B cell (primary cell): ENCODE measurements around the gene ZNF662. TPM values are rescaled to one million over a fixed set of nuclear protein-coding genes. Genes with fewer than 3 reads are reported as not detected.

Source experiments
- ATAC-seq: fragments of 200-7000 bp; cut with Tn5 transposase; one replicate; pipeline ENCODE4 v1.10.0; 2021; ENCODE audit warnings: low read depth, mild to moderate bottlenecking, moderate number of reproducible peaks, moderate library complexity
- CTCF ChIA-PET: fragments of 350-600 bp; sonication (Branson Sonifier 250); formaldehyde crosslinking; loops from one replicate; lab custom pipeline; 2021; ENCODE audit warnings: antibody characterized with exemption, inconsistent platforms; lab: Charles Lee
- POLR2A ChIA-PET: fragments of 350-600 bp; sonication (Branson Sonifier 250); formaldehyde crosslinking; loops from one replicate; lab custom pipeline; 2021; ENCODE audit warnings: antibody characterized with exemption; lab: Charles Lee
- DNase-seq: peaks from one replicate; pipeline ENCODE4 v3.0.0; 2013
- H2AFZ ChIP-seq: 2 replicates; pipeline ENCODE4 v1.6.1; 2012; ENCODE audit warnings: mild to moderate bottlenecking, low read depth, low read length; ENCODE audit not compliant: insufficient read depth, poor library complexity, severe bottlenecking
- H3K27ac ChIP-seq, 2 donors: 1 replicate in 1 of 2; 2 replicates in 1 of 2; pipeline ENCODE4 v1.5.1; 2012 to 2013; ENCODE audit warnings: low read length in 2 of 2, mild to moderate bottlenecking in 2 of 2, moderate library complexity in 1 of 2
- H3K27me3 ChIP-seq, 4 experiments: fragments of 200-600 bp in 1 of 4; sonication (generic) in 1 of 4; replicated peaks in 1 of 4; 1 replicate in 2 of 4; 2 replicates in 2 of 4; pipeline versions ENCODE4 v1.6.1 to v1.7.0; 2013 to 2016; ENCODE audit warnings: low read length in 3 of 4, mild to moderate bottlenecking in 2 of 4, mixed read lengths in 1 of 4, moderate library complexity in 1 of 4; ENCODE audit not compliant: insufficient read depth in 4 of 4, control insufficient read depth in 3 of 4; ENCODE audit errors: control extremely low read depth in 1 of 4
- H3K36me3 ChIP-seq, 2 experiments: replicated peaks in 1 of 2; 1 replicate in 1 of 2; 2 replicates in 1 of 2; pipeline versions ENCODE4 v1.6.1 to v1.7.1; 2013; ENCODE audit warnings: low read length in 1 of 2; ENCODE audit not compliant: insufficient read depth in 2 of 2, control insufficient read depth in 1 of 2; ENCODE audit errors: control extremely low read depth in 1 of 2, extremely low read depth in 1 of 2
- H3K4me1 ChIP-seq, 2 donors: fragments of 200-600 bp in 1 of 2; sonication (generic) in 1 of 2; 1 replicate in 1 of 2; 2 replicates in 1 of 2; pipeline versions ENCODE4 v1.5.1 to v1.6.1; 2013 to 2017; ENCODE audit warnings: low read length in 2 of 2; ENCODE audit not compliant: control insufficient read depth in 2 of 2, insufficient read depth in 2 of 2
- H3K4me2 ChIP-seq: replicated peaks from 2 replicates; pipeline ENCODE3; 2012; ENCODE audit warnings: mild to moderate bottlenecking, low read depth, low read length; ENCODE audit not compliant: poor library complexity, severe bottlenecking
- H3K4me3 ChIP-seq, 5 experiments: fragments of 200-600 bp in 1 of 5; sonication (generic) in 1 of 5; 1 replicate in 3 of 5; 2 replicates in 2 of 5; pipeline versions ENCODE4 v1.5.1 to v1.7.0; 2011 to 2016; ENCODE audit warnings: low read length in 4 of 5, mild to moderate bottlenecking in 4 of 5, low read depth in 2 of 5, control low read depth in 1 of 5, moderate library complexity in 1 of 5; ENCODE audit not compliant: insufficient read depth in 1 of 5; ENCODE audit errors: control extremely low read depth in 1 of 5, extremely low read depth in 1 of 5
- H3K79me2 ChIP-seq: fragments of 200-600 bp; sonication (generic); one replicate; pipeline ENCODE4 v1.6.0; 2016; ENCODE audit warnings: low read length; ENCODE audit not compliant: control insufficient read depth, insufficient read depth
- H3K9ac ChIP-seq: fragments of 200-600 bp; sonication (generic); 2 replicates; pipeline ENCODE4 v1.6.1; 2017; ENCODE audit warnings: mild to moderate bottlenecking, low read length, moderate library complexity
- H3K9me3 ChIP-seq, 3 donors: one replicate each; pipeline versions ENCODE4 v1.6.1 to v1.7.1; 2013; ENCODE audit warnings: low read length in 2 of 3; ENCODE audit not compliant: control insufficient read depth in 2 of 3, insufficient read depth in 1 of 3; ENCODE audit errors: control extremely low read depth in 1 of 3
- H4K20me1 ChIP-seq: 2 replicates; pipeline ENCODE4 v1.6.0; 2012; ENCODE audit warnings: mild to moderate bottlenecking, low read length; ENCODE audit not compliant: insufficient read depth, control insufficient read depth, poor library complexity, severe bottlenecking
- H3K27ac Mint-ChIP-seq: one replicate; pipeline ENCODE4 v1.8.0; 2021; ENCODE audit warnings: mixed read lengths
- H3K27me3 Mint-ChIP-seq: one replicate; pipeline ENCODE4 v1.8.0; 2021; ENCODE audit warnings: mixed read lengths
- H3K4me1 Mint-ChIP-seq: one replicate; pipeline ENCODE4 v1.8.0; 2021; ENCODE audit warnings: mixed read lengths
- H3K4me3 Mint-ChIP-seq: one replicate; pipeline ENCODE4 v1.8.0; 2021; ENCODE audit warnings: mixed read lengths
- H3K9me3 Mint-ChIP-seq: one replicate; pipeline ENCODE4 v1.8.0; 2022; ENCODE audit warnings: mixed read lengths; ENCODE audit not compliant: insufficient read depth
- CTCF ChIP-seq: fragments of 200-600 bp; IDR thresholded peaks from one replicate; pipeline ENCODE4 v1.8.0; 2022; ENCODE audit warnings: antibody characterized with exemption, mild to moderate bottlenecking
- EZH2 ChIP-seq: IDR thresholded peaks from 2 replicates; pipeline ENCODE4 v1.6.1; 2012; ENCODE audit warnings: borderline replicate concordance, low read depth, mild to moderate bottlenecking, moderate library complexity, low read length; ENCODE audit not compliant: insufficient read depth, poor library complexity, severe bottlenecking
- WGBS: methylation state at CpG from one replicate; pipeline ENCODE4 v1.1.5; 2013; ENCODE audit warnings: missing lambda C conversion rate; ENCODE audit not compliant: insufficient coverage; 5-methylcytosine and 5-hydroxymethylcytosine counted together
- intact Hi-C: fragments of 100-400 bp; cut with micrococcal nuclease; formaldehyde crosslinking; loops from one replicate; pipeline ENCODE4 v1.10.0; 2022
- polyA plus RNA-seq: library from polyadenylated mRNA; depleted of rRNA; stranded (reverse); fragments of >200 nt; gene quantifications from 2 replicates; pipeline ENCODE4 v1.2.3, GENCODE V29; 2012
- total RNA-seq, 2 donors: library from RNA; stranded (reverse); fragments of 120-200 nt in 1 of 2; gene quantifications; 1 replicate in 1 of 2; 2 replicates in 1 of 2; pipeline versions ENCODE4 v1.2.3 to v1.2.4, GENCODE V29; 2013 to 2022

Gene ZNF662
- total and polyA plus RNA-seq, 2 donors (not counting 1 experiment from before 2014, with no cell fraction given) = 0.12 to 0.42 TPM

DNA sequence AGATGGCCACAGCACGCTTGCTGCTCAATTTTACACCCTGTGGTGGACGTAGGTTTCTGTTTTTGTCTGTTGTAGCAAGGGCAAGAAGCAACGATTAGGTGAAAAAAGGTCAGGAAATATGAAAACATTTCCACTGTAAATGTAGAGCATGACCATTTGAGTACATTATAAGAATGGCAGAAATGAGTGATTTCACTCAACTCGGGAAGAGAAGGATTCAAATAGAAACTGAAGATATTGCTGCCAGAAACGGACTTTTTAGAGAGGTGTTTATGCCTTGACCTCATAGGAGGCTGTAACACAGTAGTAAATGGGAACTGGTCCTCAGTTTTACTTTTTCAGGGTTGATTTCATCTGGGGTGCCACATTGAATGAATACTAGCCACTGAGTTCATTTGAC lies 40.1 kb downstream of the ZNF662 start:
- no peak for TF ChIP-seq CTCF
- TF ChIP-seq EZH2 = no peak
- Mint-ChIP-seq H3K4me1 (no peaks in the 10 kb centered on the region), H3K27ac (no peak overlapping the region), H3K4me3 (no peak overlapping the region), H3K9me3 (no peaks in the 10 kb centered on the region), H3K27me3 (peaks cover 12% of the 10 kb centered on the region)
- Histone ChIP-seq H3K27ac (no peak overlapping the region), H3K4me2 (no peak overlapping the region), H3K9ac (no peak overlapping the region), H3K27me3 (no peaks in the 10 kb centered on the region), H4K20me1 (no peaks in the 10 kb centered on the region), H3K4me1 (no peaks in the 10 kb centered on the region), H3K79me2 (no peaks in the 10 kb centered on the region), H3K4me3 (no peak overlapping the region), H3K9me3 (no peaks in the 10 kb centered on the region), H2AFZ (no peak overlapping the region), H3K36me3 (no peaks in the 10 kb centered on the region)
- CTCF ChIA-PET = no interaction called here
- ATAC-seq (no peak), DNase-seq (no peak)
- 47% methylated on average over 3 of the region's 5 CpGs for WGBS
- POLR2A ChIA-PET = no interaction called here
- intact Hi-C loops = no loop called here

GRCh38 chr3:42957573-42957972 lies 51.6 kb downstream of the ZNF662 start:
- CTCF ChIA-PET = no interaction called here
- no peaks in the 10 kb centered on the region for H3K9me3 Mint-ChIP-seq

More at GRCh38 chr3:42957573-42957972, 51.6 kb downstream of the ZNF662 start:
- Mint-ChIP-seq H3K27me3 (peaks cover 35% of the 10 kb centered on the region), H3K4me1 (no peaks in the 10 kb centered on the region), H3K27ac (no peak overlapping the region), H3K4me3 (no peak overlapping the region)
- no peak for TF ChIP-seq CTCF
- TF ChIP-seq EZH2 = no peak
- H3K79me2 ChIP-seq = no peaks in the 10 kb centered on the region
- H3K9me3 ChIP-seq = peaks cover 0 to 1% (median 0%) of the 10 kb centered on the region in 3 donors
- no peak overlapping the region for H3K4me2 ChIP-seq
- H3K27me3 ChIP-seq = no peaks in the 10 kb centered on the region
- intact Hi-C loops = no loop called here
- H3K4me1 ChIP-seq = no peaks in the 10 kb centered on the region
- ATAC-seq = no peak
- no peak overlapping the region for H2AFZ ChIP-seq
- no peak overlapping the region for H3K4me3 ChIP-seq
- H3K36me3 ChIP-seq = no peaks in the 10 kb centered on the region
- no peak for DNase-seq
- WGBS = no CpG with 5 or more reads among the region's 3 CpGs
- no peak overlapping the region for H3K9ac ChIP-seq
- POLR2A ChIA-PET = no interaction called here
- H4K20me1 ChIP-seq = no peaks in the 10 kb centered on the region
- H3K27ac ChIP-seq = no peak overlapping the region
